H1 (cell line): ENCODE results near the gene CLEC4F. TPM values are rescaled to one million over a fixed set of nuclear protein-coding genes. Genes with fewer than 3 reads are reported as not detected.

Experiments used
- CTCF ChIA-PET: fragments of 300-600 bp; sonication (Branson Sonifier 250); formaldehyde crosslinking; loops from one replicate; lab custom pipeline; 2021; ENCODE audit not compliant: partially characterized antibody; lab: Charles Lee
- POLR2A ChIA-PET: fragments of 300-600 bp; sonication (Branson Sonifier 250); formaldehyde crosslinking; loops from one replicate; lab custom pipeline; 2021; ENCODE audit warnings: inconsistent platforms; ENCODE audit not compliant: partially characterized antibody; lab: Charles Lee
- DNase-seq, 2 experiments: peaks; one replicate each; pipeline versions ENCODE4 v3.0.0 to v3.0.0-alpha.2; 2010 to 2022; ENCODE audit warnings: low spot score in 2 of 2, low read depth in 1 of 2, mixed read lengths in 1 of 2
- FAIRE-seq: peaks from 2 replicates; lab custom pipeline; 2011; peaks lifted over from hg19 to GRCh38; lab: Jason Lieb, UNC
- H2AFZ ChIP-seq: 2 replicates; pipeline ENCODE4 v1.8.1; 2012; ENCODE audit warnings: low read length, inconsistent platforms
- H2AK5ac ChIP-seq: 2 replicates; pipeline ENCODE4 v1.6.1; 2013; ENCODE audit warnings: low read depth, low read length
- H2BK120ac ChIP-seq: replicated peaks from 2 replicates; pipeline ENCODE3; 2013; ENCODE audit warnings: low read depth, low read length, inconsistent platforms
- H2BK12ac ChIP-seq: 2 replicates; pipeline ENCODE4 v1.6.1; 2013; ENCODE audit warnings: low read depth, low read length
- H2BK15ac ChIP-seq: 2 replicates; pipeline ENCODE4 v1.6.1; 2013; ENCODE audit warnings: low read length
- H2BK20ac ChIP-seq: 2 replicates; pipeline ENCODE4 v1.6.1; 2013; ENCODE audit warnings: low read length
- H2BK5ac ChIP-seq: 2 replicates; pipeline ENCODE4 v1.6.1; 2013; ENCODE audit warnings: low read depth, low read length
- H3K14ac ChIP-seq: 2 replicates; pipeline ENCODE4 v1.6.1; 2013; ENCODE audit warnings: inconsistent platforms; ENCODE audit not compliant: insufficient read length
- H3K18ac ChIP-seq: 2 replicates; pipeline ENCODE4 v1.6.1; 2013; ENCODE audit warnings: low read length; ENCODE audit errors: extremely low read depth
- H3K23ac ChIP-seq: 2 replicates; pipeline ENCODE4 v1.6.1; 2013; ENCODE audit warnings: inconsistent platforms; ENCODE audit not compliant: insufficient read length
- H3K23me2 ChIP-seq: 2 replicates; pipeline ENCODE4 v1.6.1; 2013; ENCODE audit warnings: low read depth, low read length
- H3K27ac ChIP-seq: 2 replicates; pipeline ENCODE4 v1.6.1; 2011; ENCODE audit warnings: low read depth, low read length, inconsistent platforms
- H3K27me3 ChIP-seq, 4 experiments: replicated peaks in 1 of 4; 1 replicate in 1 of 4; 2 replicates in 3 of 4; pipeline versions ENCODE4 v1.6.1 to v1.8.1; 2011 to 2013; ENCODE audit warnings: low read length in 3 of 4, mild to moderate bottlenecking in 3 of 4, inconsistent platforms in 2 of 4, mixed read lengths in 2 of 4, moderate library complexity in 1 of 4; ENCODE audit not compliant: control insufficient read depth in 3 of 4, insufficient read depth in 3 of 4; ENCODE audit errors: extremely low read depth in 1 of 4
- H3K36me3 ChIP-seq, 4 experiments: 2 replicates each; pipeline versions ENCODE4 v1.6.1 to v1.8.1; 2011 to 2013; ENCODE audit warnings: mild to moderate bottlenecking in 4 of 4, low read length in 3 of 4, moderate library complexity in 2 of 4, control low read depth in 1 of 4, inconsistent platforms in 1 of 4; ENCODE audit not compliant: insufficient read depth in 4 of 4, control insufficient read depth in 2 of 4
- H3K4ac ChIP-seq: replicated peaks from 2 replicates; pipeline ENCODE3; 2013; ENCODE audit warnings: low read length, low read depth, mixed read lengths, inconsistent platforms; ENCODE audit not compliant: insufficient read length
- H3K4me1 ChIP-seq, 4 experiments: replicated peaks in 1 of 4; 1 replicate in 1 of 4; 2 replicates in 3 of 4; pipeline versions ENCODE4 v1.6.1 to v1.8.1; 2011 to 2013; ENCODE audit warnings: low read length in 3 of 4, inconsistent platforms in 2 of 4, mixed read lengths in 1 of 4; ENCODE audit not compliant: insufficient read depth in 4 of 4, control insufficient read depth in 3 of 4
- H3K4me2 ChIP-seq, 2 experiments: 2 replicates each; pipeline versions ENCODE4 v1.6.1 to v1.8.1; 2011 to 2013; ENCODE audit warnings: low read depth in 2 of 2, low read length in 2 of 2, control low read depth in 1 of 2, inconsistent platforms in 1 of 2, mild to moderate bottlenecking in 1 of 2; ENCODE audit not compliant: insufficient read depth in 1 of 2
- H3K4me3 ChIP-seq, 4 experiments: fragments of 200-600, 300-600 bp in 1 of 4; sonication (generic), shearing (Covaris generic), sonication (Bioruptor Twin) in 1 of 4; 2 replicates each; pipeline versions ENCODE4 v1.5.1 to v1.8.1; 2011 to 2016; ENCODE audit warnings: low read length in 4 of 4, low read depth in 3 of 4, control low read depth in 2 of 4, inconsistent platforms in 2 of 4, mild to moderate bottlenecking in 2 of 4, mixed read lengths in 1 of 4, moderate library complexity in 1 of 4; ENCODE audit not compliant: insufficient read depth in 2 of 4; ENCODE audit errors: extremely low read depth in 1 of 4
- H3K56ac ChIP-seq: replicated peaks from 2 replicates; pipeline ENCODE3; 2013; ENCODE audit warnings: low read depth, mild to moderate bottlenecking, mixed read lengths, low read length, inconsistent platforms; ENCODE audit not compliant: insufficient read length
- H3K79me1 ChIP-seq: 2 replicates; pipeline ENCODE4 v1.6.1; 2013; ENCODE audit warnings: low read depth, low read length, control low read depth
- H3K79me2 ChIP-seq, 2 experiments: 2 replicates each; pipeline versions ENCODE4 v1.6.1 to v1.8.1; 2012 to 2013; ENCODE audit warnings: low read length in 2 of 2, mild to moderate bottlenecking in 2 of 2, inconsistent platforms in 1 of 2; ENCODE audit not compliant: insufficient read depth in 2 of 2, control insufficient read depth in 1 of 2
- H3K9ac ChIP-seq, 4 experiments: replicated peaks in 1 of 4; 1 replicate in 1 of 4; 2 replicates in 3 of 4; pipeline versions ENCODE4 v1.6.1 to v1.8.1; 2011 to 2013; ENCODE audit warnings: low read depth in 3 of 4, low read length in 3 of 4, control low read depth in 2 of 4, mild to moderate bottlenecking in 2 of 4, moderate library complexity in 2 of 4, inconsistent platforms in 1 of 4; ENCODE audit errors: extremely low read depth in 1 of 4
- H3K9me3 ChIP-seq, 2 experiments: 2 replicates each; pipeline versions ENCODE4 v1.6.1 to v1.8.1; 2012 to 2013; ENCODE audit warnings: mild to moderate bottlenecking in 2 of 2, moderate library complexity in 2 of 2, control low read depth in 1 of 2, inconsistent platforms in 1 of 2, low read depth in 1 of 2, low read length in 1 of 2, mixed read lengths in 1 of 2; ENCODE audit not compliant: insufficient read depth in 2 of 2
- H4K20me1 ChIP-seq, 2 experiments: replicated peaks in 1 of 2; 2 replicates each; pipeline versions ENCODE3 to v1.8.1; 2011 to 2013; ENCODE audit warnings: inconsistent platforms in 2 of 2, low read length in 2 of 2, mild to moderate bottlenecking in 1 of 2; ENCODE audit not compliant: insufficient read depth in 2 of 2, control insufficient read depth in 1 of 2
- H4K5ac ChIP-seq: 2 replicates; pipeline ENCODE4 v1.6.1; 2013; ENCODE audit warnings: low read length, low read depth, mixed read lengths, inconsistent platforms; ENCODE audit not compliant: insufficient read length
- H4K8ac ChIP-seq: 2 replicates; pipeline ENCODE4 v1.8.0; 2013; ENCODE audit warnings: mild to moderate bottlenecking, moderate library complexity, low read length, inconsistent platforms; ENCODE audit not compliant: insufficient read depth; ENCODE audit errors: extremely low read depth
- H4K91ac ChIP-seq: replicated peaks from 2 replicates; pipeline ENCODE3; 2013; ENCODE audit warnings: low read length, mixed read lengths, inconsistent platforms; ENCODE audit not compliant: insufficient read length
- CBX5 ChIP-seq: fragments of 300-800, 300-1000 bp; sonication (generic); IDR thresholded peaks from 2 replicates; pipeline ENCODE4 v1.7.1; 2016; ENCODE audit warnings: antibody characterized with exemption, low read length, low read depth
- WGBS, 2 experiments: shearing (Covaris generic) in 1 of 2; methylation state at CpG; one replicate each; pipeline versions ENCODE4 v1.1.6 to v1.1.7; 2013 to 2015; ENCODE audit warnings: low lambda C conversion rate in 2 of 2, mixed read lengths in 2 of 2, inconsistent platforms in 1 of 2, low coverage in 1 of 2, missing lambda C conversion rate in 1 of 2; ENCODE audit not compliant: insufficient replicate concordance in 2 of 2, insufficient coverage in 1 of 2, insufficient read length in 1 of 2; ENCODE audit errors: extremely low coverage in 1 of 2, missing lambda C conversion rate in 1 of 2; 5-methylcytosine and 5-hydroxymethylcytosine counted together
- polyA plus RNA-seq, 7 experiments: library from polyadenylated mRNA; depleted of rRNA in 3 of 7; stranded (reverse) in 5 of 7; unstranded in 2 of 7; fragments of >200 nt in 5 of 7; fragments of 200-250 nt in 2 of 7; gene quantifications; 1 replicate in 5 of 7; 2 replicates in 1 of 7; 4 replicates in 1 of 7; pipeline versions ENCODE4 v1.2.1 to v1.2.3, GENCODE V29; 2011 to 2013; ENCODE audit warnings: missing spikeins in 2 of 7, mixed read lengths in 2 of 7
- total RNA-seq: library from RNA; stranded (reverse); fragmentation: NEBNext Ultra II Directional; extraction: Animal tissue kit (Norgen Biotek cat#: 25700); gene quantifications from 2 replicates; pipeline ENCODE4 v1.2.1, GENCODE V29; 2021

CLEC4F gene
- total and polyA plus RNA-seq, 2 of the 8 experiments (the other 6 are each of a cell fraction or from before 2014, with no cell fraction given) = not detected

DNA sequence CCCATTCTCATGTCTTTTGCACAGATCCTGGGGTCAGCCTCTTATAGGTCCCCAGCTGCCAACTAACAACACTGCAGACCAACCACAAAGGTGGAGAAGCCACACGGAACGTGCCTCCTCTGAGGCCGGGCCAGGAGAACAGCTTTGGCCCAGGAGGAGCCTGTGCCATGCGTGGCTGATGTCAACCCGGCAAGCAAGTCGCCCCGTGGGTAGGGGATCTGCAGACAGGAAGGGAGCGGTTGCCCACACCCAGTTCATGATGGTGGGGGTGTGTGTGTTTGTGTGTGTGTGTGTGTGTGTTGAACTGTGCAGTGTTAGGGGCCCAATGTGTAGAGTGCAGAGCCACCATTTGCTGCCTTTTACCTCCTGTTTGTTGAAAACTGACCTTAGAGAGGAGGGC lies 2.4 kb upstream of the CLEC4F start:
- H3K9me3 ChIP-seq = no peaks in the 10 kb centered on the region
- H3K23ac ChIP-seq = no peak overlapping the region
- H3K56ac ChIP-seq = no peak overlapping the region
- H3K18ac ChIP-seq = no peak overlapping the region
- H3K4me1 ChIP-seq = peaks cover 0 to under 1% (median 0%) of the 10 kb centered on the region in 4 experiments; a peak in 2 of 7 replicates
- no peak overlapping the region; the same call in 1 of the 2 replicates for H4K8ac ChIP-seq
- H2BK120ac ChIP-seq = no peak overlapping the region
- no peak overlapping the region for H2AK5ac ChIP-seq
- H4K20me1 ChIP-seq = no peaks in the 10 kb centered on the region
- H2BK5ac ChIP-seq = no peak overlapping the region
- H2AFZ ChIP-seq = no peak overlapping the region
- H3K9ac ChIP-seq = no peak overlapping the region
- H3K79me1 ChIP-seq = no peaks in the 10 kb centered on the region
- H3K36me3 ChIP-seq = no peaks in the 10 kb centered on the region
- H3K23me2 ChIP-seq = no peaks in the 10 kb centered on the region
- no peak overlapping the region for H3K27ac ChIP-seq
- H2BK12ac ChIP-seq = no peak overlapping the region
- 57% methylated on average over 8 of the region's 8 CpGs; no CpG with 5 or more reads in 1 of the 2 experiments for WGBS, 2 experiments
- FAIRE-seq (no peak), DNase-seq (no peak)
- ChIA-PET POLR2A (no interaction called here), CTCF (interaction anchor here (1.1 kb wide), 2 partner anchors 32 to 167 kb away, joined by 3 read pairs; partner anchors contain the start of gene FIGLA)
- H3K4me2 ChIP-seq = no peak overlapping the region
- H3K14ac ChIP-seq = no peak overlapping the region
- H3K4me3 ChIP-seq = no peak overlapping the region
- no peak overlapping the region for H2BK20ac ChIP-seq
- H4K91ac ChIP-seq = no peak overlapping the region
- H3K27me3 ChIP-seq = no peaks in the 10 kb centered on the region
- no peaks in the 10 kb centered on the region for H3K79me2 ChIP-seq
- no peak overlapping the region for H2BK15ac ChIP-seq
- no peak overlapping the region for H4K5ac ChIP-seq
- no peak overlapping the region for H3K4ac ChIP-seq
- no peak for TF ChIP-seq CBX5
